Liver (tissue), 9 donors: ENCODE measurements around the gene LLGL1. TPM values are rescaled to one million over a fixed set of nuclear protein-coding genes. Genes with fewer than 3 reads are reported as not detected.

ENCODE experiments used
- DNase-seq: peaks from one replicate; pipeline ENCODE4 v3.0.0-alpha.2; 2017; ENCODE audit warnings: low spot score
- H3K27ac ChIP-seq, 2 donors: one replicate each; pipeline ENCODE4 v1.7.0; 2013; ENCODE audit warnings: inconsistent platforms in 2 of 2, low read length in 2 of 2, control low read depth in 1 of 2, low read depth in 1 of 2, mild to moderate bottlenecking in 1 of 2
- H3K27me3 ChIP-seq, 4 donors: one replicate each; pipeline versions ENCODE4 v1.6.1 to v1.7.0; 2013; ENCODE audit warnings: low read length in 3 of 4, inconsistent platforms in 1 of 4, mild to moderate bottlenecking in 1 of 4, moderate library complexity in 1 of 4; ENCODE audit not compliant: control insufficient read depth in 4 of 4, insufficient read depth in 4 of 4
- H3K36me3 ChIP-seq, 4 donors: one replicate each; pipeline versions ENCODE4 v1.6.1 to v1.7.0; 2013; ENCODE audit warnings: low read length in 3 of 4, mild to moderate bottlenecking in 3 of 4, low read depth in 1 of 4, moderate library complexity in 1 of 4; ENCODE audit not compliant: control insufficient read depth in 4 of 4, insufficient read depth in 3 of 4
- H3K4me1 ChIP-seq, 4 donors: one replicate each; pipeline versions ENCODE4 v1.6.1 to v1.7.0; 2013; ENCODE audit warnings: low read length in 3 of 4, mild to moderate bottlenecking in 3 of 4, moderate library complexity in 1 of 4; ENCODE audit not compliant: control insufficient read depth in 4 of 4, insufficient read depth in 4 of 4
- H3K4me3 ChIP-seq, 3 donors: one replicate each; pipeline versions ENCODE4 v1.6.1 to v1.7.0; 2013; ENCODE audit warnings: low read length in 3 of 3, control low read depth in 1 of 3, low read depth in 1 of 3, mild to moderate bottlenecking in 1 of 3
- H3K9ac ChIP-seq, 2 donors: one replicate each; pipeline ENCODE4 v1.7.0; 2013; ENCODE audit warnings: low read length in 2 of 2, mild to moderate bottlenecking in 2 of 2, moderate library complexity in 2 of 2, control low read depth in 1 of 2, low read depth in 1 of 2
- H3K9me3 ChIP-seq, 4 donors: one replicate each; pipeline versions ENCODE4 v1.6.1 to v1.7.0; 2013; ENCODE audit warnings: low read length in 3 of 4; ENCODE audit not compliant: control insufficient read depth in 4 of 4
- ATF3 ChIP-seq: IDR thresholded peaks from 2 replicates; pipeline ENCODE4 v1.6.1; 2016; ENCODE audit warnings: antibody characterized with exemption
- CTCF ChIP-seq: fragments of 150-350 bp; IDR thresholded peaks from 2 replicates; pipeline ENCODE4 v1.5.1; 2017; ENCODE audit warnings: improper control_type of control experiment, low read depth, low read length; ENCODE audit not compliant: missing input control
- EGR1 ChIP-seq, 2 donors: IDR thresholded peaks; 2 replicates each; pipeline ENCODE4 v1.6.1; 2016 to 2018; ENCODE audit warnings: antibody characterized with exemption in 2 of 2, low read depth in 2 of 2
- FOXA1 ChIP-seq: IDR thresholded peaks from 2 replicates; pipeline ENCODE4 v1.6.1; 2016; ENCODE audit warnings: antibody characterized with exemption
- GABPA ChIP-seq, 2 donors: IDR thresholded peaks in 1 of 2; conservative IDR thresholded peaks in 1 of 2; 2 replicates each; pipeline ENCODE4 v1.6.1; 2016; ENCODE audit warnings: antibody characterized with exemption in 2 of 2, mild to moderate bottlenecking in 1 of 2, moderate library complexity in 1 of 2
- HNF4A ChIP-seq, 2 donors: conservative IDR thresholded peaks; 2 replicates each; pipeline ENCODE4 v1.6.1; 2016; ENCODE audit warnings: antibody characterized with exemption in 2 of 2, mild to moderate bottlenecking in 2 of 2
- MAX ChIP-seq: IDR thresholded peaks from 2 replicates; pipeline ENCODE4 v1.6.1; 2016; ENCODE audit warnings: antibody characterized with exemption
- NR2F2 ChIP-seq: IDR thresholded peaks from 2 replicates; pipeline ENCODE4 v1.6.1; 2016; ENCODE audit warnings: antibody characterized with exemption
- RAD21 ChIP-seq, 2 donors: IDR thresholded peaks; 2 replicates each; pipeline ENCODE4 v1.6.1; 2016; ENCODE audit warnings: antibody characterized with exemption in 2 of 2, mild to moderate bottlenecking in 2 of 2
- REST ChIP-seq: IDR thresholded peaks from 2 replicates; pipeline ENCODE4 v1.6.1; 2016; ENCODE audit warnings: antibody characterized with exemption, mild to moderate bottlenecking
- RXRA ChIP-seq, 2 donors: IDR thresholded peaks; 2 replicates each; pipeline ENCODE4 v1.6.1; 2017 to 2018; ENCODE audit warnings: antibody characterized with exemption in 2 of 2, mild to moderate bottlenecking in 1 of 2
- SP1 ChIP-seq: IDR thresholded peaks from 2 replicates; pipeline ENCODE4 v1.6.1; 2018; ENCODE audit warnings: antibody characterized with exemption, mild to moderate bottlenecking
- TAF1 ChIP-seq: conservative IDR thresholded peaks from 2 replicates; pipeline ENCODE4 v1.6.1; 2016; ENCODE audit warnings: antibody characterized with exemption, mild to moderate bottlenecking
- YY1 ChIP-seq: IDR thresholded peaks from 2 replicates; pipeline ENCODE4 v1.6.1; 2016; ENCODE audit warnings: antibody characterized with exemption, mild to moderate bottlenecking
- ZBTB33 ChIP-seq: IDR thresholded peaks from 2 replicates; pipeline ENCODE4 v1.6.1; 2016; ENCODE audit warnings: antibody characterized with exemption
- WGBS: extraction: QIAGEN DNeasy Blood & Tissue Kit; methylation state at CpG from one replicate; pipeline ENCODE4 v1.1.7; 2013; 5-methylcytosine and 5-hydroxymethylcytosine counted together
- polyA plus RNA-seq, 2 donors: library from polyadenylated mRNA; stranded (reverse) in 1 of 2; unstranded in 1 of 2; fragments of 200-250 nt in 1 of 2; fragments of >200 nt in 1 of 2; fragmentation: Nextera tagmentation in 1 of 2; extraction: Ambion mirVana in 1 of 2; gene quantifications; one replicate each; pipeline versions ENCODE4 v1.2.1 to v1.2.3, GENCODE V29; 2013 to 2015
- total RNA-seq, 2 donors: library from RNA; depleted of rRNA; stranded (reverse); fragments of >200 nt; gene quantifications; one replicate each; pipeline ENCODE4 v1.2.3, GENCODE V29; 2014
- donor health status: healthy.
- donor health status: healthy.
- donor health status: healthy.
- donor health status: healthy.
- donor health status: healthy.

LLGL1 gene
- total and polyA plus RNA-seq, 4 donors: 0.39 to 12.0 (median 2.8) TPM

- 93% methylated on average over 5 of the region's 5 CpGs for WGBS
- no peak for TF ChIP-seq RAD21 (IDR thresholded peaks at IDR 0.05)
- H3K36me3 ChIP-seq: peaks cover 20 to 50% (median 42%) of the 10 kb centered on the region in 4 donors
- H3K9me3 ChIP-seq: no peaks in the 10 kb centered on the region
- no peaks in the 10 kb centered on the region for H3K27me3 ChIP-seq
- H3K4me1 ChIP-seq: peaks cover 2 to 15% (median 5%) of the 10 kb centered on the region in 4 donors
- no peak for DNase-seq
- H3K27ac ChIP-seq: no peak overlapping the region
- no peak overlapping the region for H3K4me3 ChIP-seq
- H3K9ac ChIP-seq: no peak overlapping the region
Measured at GRCh38 chr17:18252160-18252559, 26.7 kb downstream of the LLGL1 start.

GRCh38 chr17:18253187-18253884 is 27.9 kb downstream of the LLGL1 start:
- DNase-seq: no peak
- H3K4me1 ChIP-seq: peaks cover 8 to 24% (median 12%) of the 10 kb centered on the region in 4 donors
- peaks cover 16 to 44% (median 38%) of the 10 kb centered on the region in 4 donors for H3K36me3 ChIP-seq
- no peak overlapping the region for H3K4me3 ChIP-seq
- no peaks in the 10 kb centered on the region for H3K9me3 ChIP-seq
- WGBS: 79% methylated on average over 16 of the region's 16 CpGs
- H3K9ac ChIP-seq: no peak overlapping the region
- no peak for TF ChIP-seq EGR1 (IDR thresholded peaks at IDR 0.05; ENCODE audit: low read depth in 2 of 2)
- no peak for TF ChIP-seq SP1
- no peak for TF ChIP-seq FOXA1
- no peak for TF ChIP-seq YY1
- TF ChIP-seq TAF1: no peak
- TF ChIP-seq ATF3: no peak
- TF ChIP-seq RXRA (IDR thresholded peaks at IDR 0.05): no peak
- TF ChIP-seq REST: no peak
- no peak for TF ChIP-seq ZBTB33
- TF ChIP-seq CTCF: no peak
- no peak for TF ChIP-seq GABPA (IDR thresholded peaks at IDR 0.05 in 1 of 2, conservative IDR thresholded peaks at IDR 0.05 in 1 of 2)
- no peak for TF ChIP-seq MAX
- no peak for TF ChIP-seq NR2F2
- no peak for TF ChIP-seq HNF4A (conservative IDR thresholded peaks at IDR 0.05)
- H3K27me3 ChIP-seq: no peaks in the 10 kb centered on the region
- no peak overlapping the region for H3K27ac ChIP-seq
